ENCODE measurements around the gene GNAZ. TPM values are rescaled to one million over a fixed set of nuclear protein-coding genes. Genes with fewer than 3 reads are reported as not detected.

Gene GNAZ
- total and polyA plus RNA-seq, 4 donors, result 0.21 to 2.2 (median 0.38) TPM

- Histone ChIP-seq H3K36me3 (ENCODE audit: control insufficient read depth in 4 of 4, insufficient read depth in 3 of 4, low read depth in 1 of 4, low read length in 3 of 4) (no peaks in the 10 kb centered on the region), H3K9me3 (ENCODE audit: control insufficient read depth in 4 of 4, low read length in 3 of 4) (no peaks in the 10 kb centered on the region), H3K4me1 (ENCODE audit: control insufficient read depth in 4 of 4, insufficient read depth in 4 of 4, low read length in 3 of 4) (peaks cover 2 to 29% (median 20%) of the 10 kb centered on the region in 4 donors), H3K27me3 (ENCODE audit: control insufficient read depth in 4 of 4, insufficient read depth in 4 of 4, low read length in 3 of 4) (no peaks in the 10 kb centered on the region), H3K4me3 (ENCODE audit: low read depth in 1 of 3, low read length in 3 of 3) (no peak overlapping the region), H3K9ac (ENCODE audit: low read depth in 1 of 2, low read length in 2 of 2) (no peak overlapping the region), H3K27ac (ENCODE audit: low read depth in 1 of 2, low read length in 2 of 2) (peak overlapping the region; percentile 27 to 53)
- no peak for DNase-seq (ENCODE audit: low spot score)
- WGBS, result 53% methylated on average over 11 of the region's 11 CpGs
- peak; percentile 68 to 90 for TF ChIP-seq HNF4A (conservative IDR thresholded peaks at IDR 0.05)
- TF ChIP-seq RXRA (IDR thresholded peaks at IDR 0.05), result peak; percentile 36 to 76
- no peak for TF ChIP-seq RAD21 (IDR thresholded peaks at IDR 0.05)
- TF ChIP-seq TAF1 (conservative IDR thresholded peaks at IDR 0.05), result no peak
Observed at GRCh38 chr22:23164091-23164490, 93.8 kb downstream of the GNAZ start.

GRCh38 chr22:23166042-23166831, 95.9 kb downstream of the GNAZ start:
- H3K9ac ChIP-seq (ENCODE audit: low read depth in 1 of 2, low read length in 2 of 2), result no peak overlapping the region
- no peaks in the 10 kb centered on the region for H3K36me3 ChIP-seq (ENCODE audit: control insufficient read depth in 4 of 4, insufficient read depth in 3 of 4, low read depth in 1 of 4, low read length in 3 of 4)
- DNase-seq (ENCODE audit: low spot score), result no peak
- no peaks in the 10 kb centered on the region for H3K9me3 ChIP-seq (ENCODE audit: control insufficient read depth in 4 of 4, low read length in 3 of 4)
- no peak for TF ChIP-seq MAX (IDR thresholded peaks at IDR 0.05)
- no peak for TF ChIP-seq ATF3 (IDR thresholded peaks at IDR 0.05)
- no peak for TF ChIP-seq TAF1 (conservative IDR thresholded peaks at IDR 0.05)
- TF ChIP-seq RXRA (IDR thresholded peaks at IDR 0.05), result peak in 1 of 2 donors; percentile 31
- TF ChIP-seq EGR1 (IDR thresholded peaks at IDR 0.05; ENCODE audit: low read depth in 2 of 2), result no peak
- peak; percentile 70 to 77 for TF ChIP-seq HNF4A (conservative IDR thresholded peaks at IDR 0.05)
- TF ChIP-seq FOXA1 (IDR thresholded peaks at IDR 0.05), result no peak
- TF ChIP-seq, protein P1, sequence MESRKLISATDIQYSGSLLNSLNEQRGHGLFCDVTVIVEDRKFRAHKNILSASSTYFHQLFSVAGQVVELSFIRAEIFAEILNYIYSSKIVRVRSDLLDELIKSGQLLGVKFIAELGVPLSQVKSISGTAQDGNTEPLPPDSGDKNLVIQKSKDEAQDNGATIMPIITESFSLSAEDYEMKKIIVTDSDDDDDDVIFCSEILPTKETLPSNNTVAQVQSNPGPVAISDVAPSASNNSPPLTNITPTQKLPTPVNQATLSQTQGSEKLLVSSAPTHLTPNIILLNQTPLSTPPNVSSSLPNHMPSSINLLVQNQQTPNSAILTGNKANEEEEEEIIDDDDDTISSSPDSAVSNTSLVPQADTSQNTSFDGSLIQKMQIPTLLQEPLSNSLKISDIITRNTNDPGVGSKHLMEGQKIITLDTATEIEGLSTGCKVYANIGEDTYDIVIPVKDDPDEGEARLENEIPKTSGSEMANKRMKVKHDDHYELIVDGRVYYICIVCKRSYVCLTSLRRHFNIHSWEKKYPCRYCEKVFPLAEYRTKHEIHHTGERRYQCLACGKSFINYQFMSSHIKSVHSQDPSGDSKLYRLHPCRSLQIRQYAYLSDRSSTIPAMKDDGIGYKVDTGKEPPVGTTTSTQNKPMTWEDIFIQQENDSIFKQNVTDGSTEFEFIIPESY (IDR thresholded peaks at IDR 0.05), result no peak
- no peak for TF ChIP-seq NR2F2 (IDR thresholded peaks at IDR 0.05)
- TF ChIP-seq, protein P2, sequence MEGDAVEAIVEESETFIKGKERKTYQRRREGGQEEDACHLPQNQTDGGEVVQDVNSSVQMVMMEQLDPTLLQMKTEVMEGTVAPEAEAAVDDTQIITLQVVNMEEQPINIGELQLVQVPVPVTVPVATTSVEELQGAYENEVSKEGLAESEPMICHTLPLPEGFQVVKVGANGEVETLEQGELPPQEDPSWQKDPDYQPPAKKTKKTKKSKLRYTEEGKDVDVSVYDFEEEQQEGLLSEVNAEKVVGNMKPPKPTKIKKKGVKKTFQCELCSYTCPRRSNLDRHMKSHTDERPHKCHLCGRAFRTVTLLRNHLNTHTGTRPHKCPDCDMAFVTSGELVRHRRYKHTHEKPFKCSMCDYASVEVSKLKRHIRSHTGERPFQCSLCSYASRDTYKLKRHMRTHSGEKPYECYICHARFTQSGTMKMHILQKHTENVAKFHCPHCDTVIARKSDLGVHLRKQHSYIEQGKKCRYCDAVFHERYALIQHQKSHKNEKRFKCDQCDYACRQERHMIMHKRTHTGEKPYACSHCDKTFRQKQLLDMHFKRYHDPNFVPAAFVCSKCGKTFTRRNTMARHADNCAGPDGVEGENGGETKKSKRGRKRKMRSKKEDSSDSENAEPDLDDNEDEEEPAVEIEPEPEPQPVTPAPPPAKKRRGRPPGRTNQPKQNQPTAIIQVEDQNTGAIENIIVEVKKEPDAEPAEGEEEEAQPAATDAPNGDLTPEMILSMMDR (IDR thresholded peaks at IDR 0.05; ENCODE audit: low read depth, low read length, missing input control), result no peak
- TF ChIP-seq, protein P3, sequence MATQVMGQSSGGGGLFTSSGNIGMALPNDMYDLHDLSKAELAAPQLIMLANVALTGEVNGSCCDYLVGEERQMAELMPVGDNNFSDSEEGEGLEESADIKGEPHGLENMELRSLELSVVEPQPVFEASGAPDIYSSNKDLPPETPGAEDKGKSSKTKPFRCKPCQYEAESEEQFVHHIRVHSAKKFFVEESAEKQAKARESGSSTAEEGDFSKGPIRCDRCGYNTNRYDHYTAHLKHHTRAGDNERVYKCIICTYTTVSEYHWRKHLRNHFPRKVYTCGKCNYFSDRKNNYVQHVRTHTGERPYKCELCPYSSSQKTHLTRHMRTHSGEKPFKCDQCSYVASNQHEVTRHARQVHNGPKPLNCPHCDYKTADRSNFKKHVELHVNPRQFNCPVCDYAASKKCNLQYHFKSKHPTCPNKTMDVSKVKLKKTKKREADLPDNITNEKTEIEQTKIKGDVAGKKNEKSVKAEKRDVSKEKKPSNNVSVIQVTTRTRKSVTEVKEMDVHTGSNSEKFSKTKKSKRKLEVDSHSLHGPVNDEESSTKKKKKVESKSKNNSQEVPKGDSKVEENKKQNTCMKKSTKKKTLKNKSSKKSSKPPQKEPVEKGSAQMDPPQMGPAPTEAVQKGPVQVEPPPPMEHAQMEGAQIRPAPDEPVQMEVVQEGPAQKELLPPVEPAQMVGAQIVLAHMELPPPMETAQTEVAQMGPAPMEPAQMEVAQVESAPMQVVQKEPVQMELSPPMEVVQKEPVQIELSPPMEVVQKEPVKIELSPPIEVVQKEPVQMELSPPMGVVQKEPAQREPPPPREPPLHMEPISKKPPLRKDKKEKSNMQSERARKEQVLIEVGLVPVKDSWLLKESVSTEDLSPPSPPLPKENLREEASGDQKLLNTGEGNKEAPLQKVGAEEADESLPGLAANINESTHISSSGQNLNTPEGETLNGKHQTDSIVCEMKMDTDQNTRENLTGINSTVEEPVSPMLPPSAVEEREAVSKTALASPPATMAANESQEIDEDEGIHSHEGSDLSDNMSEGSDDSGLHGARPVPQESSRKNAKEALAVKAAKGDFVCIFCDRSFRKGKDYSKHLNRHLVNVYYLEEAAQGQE (IDR thresholded peaks at IDR 0.05), result no peak
- TF ChIP-seq FOXA2 (IDR thresholded peaks at IDR 0.05), result no peak
- TF ChIP-seq SP1 (IDR thresholded peaks at IDR 0.05), result no peak
- 69% methylated on average over 6 of the region's 6 CpGs for WGBS
- H3K27ac ChIP-seq (ENCODE audit: low read depth in 1 of 2, low read length in 2 of 2), result no peak overlapping the region
- no peaks in the 10 kb centered on the region for H3K27me3 ChIP-seq (ENCODE audit: control insufficient read depth in 4 of 4, insufficient read depth in 4 of 4, low read length in 3 of 4)
- H3K4me3 ChIP-seq (ENCODE audit: low read depth in 1 of 3, low read length in 3 of 3), result no peak overlapping the region
- peaks cover 2 to 29% (median 20%) of the 10 kb centered on the region in 4 donors for H3K4me1 ChIP-seq (ENCODE audit: control insufficient read depth in 4 of 4, insufficient read depth in 4 of 4, low read length in 3 of 4)
